ENCODE data around the gene CLCNKB.

DNA sequence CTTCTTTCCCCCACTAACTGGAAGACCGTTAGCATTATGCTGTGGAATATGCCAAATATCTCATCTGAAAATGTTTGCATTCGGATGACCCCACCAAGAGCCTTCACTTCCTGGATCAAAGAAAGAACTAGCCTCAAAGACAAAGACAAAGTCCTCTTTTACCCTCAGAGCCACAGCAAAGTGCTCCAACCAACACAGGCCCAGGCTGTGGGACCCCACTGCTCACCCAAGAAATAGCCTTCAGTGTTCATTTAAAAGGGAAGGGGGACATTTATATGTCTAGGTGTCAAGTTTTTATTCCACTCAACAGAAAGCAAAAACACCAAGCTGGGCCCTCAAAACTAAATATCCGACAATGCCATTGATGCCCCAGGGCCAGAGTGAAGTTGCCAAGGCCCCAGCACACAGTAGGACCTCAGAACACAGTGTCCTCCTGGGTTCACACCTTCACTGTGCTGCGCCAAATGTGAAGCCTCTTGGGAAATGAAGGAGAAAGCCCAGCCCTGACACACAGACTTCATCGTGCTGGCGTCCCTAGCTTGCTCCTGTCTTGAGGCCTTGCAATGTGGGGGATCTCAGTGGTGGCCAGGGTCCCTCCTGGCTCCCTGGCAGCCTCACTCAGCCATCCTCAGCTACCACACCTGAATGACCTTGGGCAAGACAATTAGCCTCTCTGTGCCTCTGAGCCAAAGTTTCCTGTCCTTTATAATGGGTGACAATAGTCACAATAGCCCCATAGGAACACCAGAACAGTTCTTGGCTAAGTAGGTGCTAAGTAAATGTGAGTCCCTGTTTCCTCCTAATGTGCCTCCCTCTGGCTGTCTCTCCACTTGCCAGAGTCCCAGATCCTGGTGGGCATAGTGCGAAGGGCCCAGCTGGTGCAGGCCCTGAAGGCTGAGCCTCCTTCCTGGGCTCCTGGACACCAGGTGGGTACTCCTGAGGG, 11.3 kb downstream of the CLCNKB start:
- TF ChIP-seq ZNF565 (CRISPR knock-in tag; conservative IDR thresholded peaks at IDR 0.05; ENCODE audit: low read depth) (no peak), RARB (CRISPR knock-in tag; IDR thresholded peaks at IDR 0.05) (no peak)
